KMS-11 (cell line): ENCODE measurements around the gene IL18BP.

ENCODE experiments used
- H2AFZ ChIP-seq: fragments of 200-600 bp; sonication (generic); 2 replicates; pipeline ENCODE4 v1.6.1; 2016; ENCODE audit warnings: antibody characterized with exemption, mixed run types, low read depth
- H3K27ac ChIP-seq: fragments of 200-600 bp; sonication (generic); 2 replicates; pipeline ENCODE4 v1.6.1; 2016; ENCODE audit warnings: mild to moderate bottlenecking, mixed run types
- H3K27me3 ChIP-seq: fragments of 200-600 bp; sonication (generic); 2 replicates; pipeline ENCODE4 v1.6.1; 2017; ENCODE audit warnings: mild to moderate bottlenecking, low read depth, mixed run types, moderate library complexity; ENCODE audit not compliant: insufficient read depth
- H3K36me3 ChIP-seq: fragments of 200-600 bp; sonication (generic); 2 replicates; pipeline ENCODE4 v1.6.1; 2017; ENCODE audit warnings: mild to moderate bottlenecking, mixed run types; ENCODE audit not compliant: insufficient read depth
- H3K4me1 ChIP-seq: fragments of 200-600 bp; sonication (generic); 2 replicates; pipeline ENCODE4 v1.6.1; 2016; ENCODE audit warnings: mild to moderate bottlenecking, low read depth, mixed run types; ENCODE audit not compliant: poor library complexity, severe bottlenecking
- H3K4me2 ChIP-seq: fragments of 200-600 bp; sonication (generic); 2 replicates; pipeline ENCODE4 v1.7.0; 2016; ENCODE audit warnings: mild to moderate bottlenecking, mixed run types
- H3K4me3 ChIP-seq: fragments of 200-600 bp; sonication (generic); IDR thresholded peaks from 2 replicates; pipeline ENCODE4 v1.6.1; 2017; ENCODE audit warnings: low read depth, low read length, mixed read lengths; ENCODE audit not compliant: insufficient read depth
- H3K79me2 ChIP-seq: fragments of 200-600 bp; sonication (generic); 2 replicates; pipeline ENCODE4 v1.6.1; 2016; ENCODE audit warnings: low read depth, mixed run types; ENCODE audit not compliant: insufficient read depth
- H3K9ac ChIP-seq: fragments of 200-600 bp; sonication (generic); 2 replicates; pipeline ENCODE4 v1.6.1; 2016; ENCODE audit warnings: mild to moderate bottlenecking, mixed run types
- H4K20me1 ChIP-seq: fragments of 200-600 bp; sonication (generic); 2 replicates; pipeline ENCODE4 v1.6.1; 2016; ENCODE audit warnings: mild to moderate bottlenecking, mixed run types; ENCODE audit not compliant: insufficient read depth
- CTCF ChIP-seq: fragments of 200-600 bp; sonication (generic); conservative IDR thresholded peaks from 2 replicates; pipeline ENCODE4 v1.6.1; 2017; ENCODE audit warnings: low read depth, mild to moderate bottlenecking, antibody characterized with exemption, low read length, moderate library complexity, mixed read lengths

IL18BP gene

DNA sequence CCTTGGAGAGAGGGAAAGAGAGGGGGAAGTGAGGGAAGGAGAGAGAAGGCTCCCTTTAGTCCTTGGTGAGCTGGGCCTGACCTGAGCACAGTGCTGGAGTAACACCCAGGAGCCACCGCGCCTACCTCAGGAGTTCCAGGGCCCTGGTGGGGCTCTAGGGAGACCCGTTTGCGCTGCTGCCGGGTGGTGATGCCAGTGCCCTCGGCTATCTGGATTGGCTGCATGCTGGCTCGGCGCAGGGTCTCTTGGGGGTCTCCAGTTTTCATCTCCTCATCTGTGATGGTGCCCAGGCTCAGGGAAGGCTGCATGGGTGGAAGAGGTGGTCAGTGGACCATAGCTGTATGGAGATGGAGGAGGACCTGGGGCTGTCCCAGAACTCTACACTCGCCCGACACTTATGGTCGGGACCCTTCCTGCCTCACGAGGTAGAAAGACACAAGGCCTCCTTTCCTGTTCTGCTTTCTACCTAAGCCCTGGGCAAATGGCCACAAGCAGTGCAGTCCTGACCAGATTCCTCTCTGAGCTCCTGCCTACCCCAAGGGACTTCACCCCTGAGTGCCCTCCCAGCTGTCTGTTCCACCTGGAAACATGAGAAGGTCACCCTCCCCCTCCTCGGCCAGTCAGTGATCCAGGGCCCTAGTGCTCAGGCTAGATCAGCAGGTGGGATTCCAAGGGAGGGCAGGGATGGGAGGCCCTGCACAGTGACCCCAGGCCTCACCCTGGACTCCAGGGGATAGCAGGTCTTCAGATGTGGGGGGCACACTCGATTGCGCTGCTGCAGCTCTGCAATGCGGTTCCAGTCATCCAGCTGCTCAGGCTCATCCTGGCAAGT is 6.0 kb downstream of the IL18BP start:
- Histone ChIP-seq H3K27ac (no peak overlapping the region), H4K20me1 (no peaks in the 10 kb centered on the region), H3K4me2 (no peak overlapping the region), H3K4me3 (no peak overlapping the region), H3K79me2 (no peaks in the 10 kb centered on the region), H3K27me3 (no peaks in the 10 kb centered on the region), H3K4me1 (no peaks in the 10 kb centered on the region), H3K36me3 (peaks cover 5% of the 10 kb centered on the region; the same call in 1 of the 2 replicates), H2AFZ (no peak overlapping the region), H3K9ac (no peak overlapping the region)
- TF ChIP-seq CTCF = no peak

DNA sequence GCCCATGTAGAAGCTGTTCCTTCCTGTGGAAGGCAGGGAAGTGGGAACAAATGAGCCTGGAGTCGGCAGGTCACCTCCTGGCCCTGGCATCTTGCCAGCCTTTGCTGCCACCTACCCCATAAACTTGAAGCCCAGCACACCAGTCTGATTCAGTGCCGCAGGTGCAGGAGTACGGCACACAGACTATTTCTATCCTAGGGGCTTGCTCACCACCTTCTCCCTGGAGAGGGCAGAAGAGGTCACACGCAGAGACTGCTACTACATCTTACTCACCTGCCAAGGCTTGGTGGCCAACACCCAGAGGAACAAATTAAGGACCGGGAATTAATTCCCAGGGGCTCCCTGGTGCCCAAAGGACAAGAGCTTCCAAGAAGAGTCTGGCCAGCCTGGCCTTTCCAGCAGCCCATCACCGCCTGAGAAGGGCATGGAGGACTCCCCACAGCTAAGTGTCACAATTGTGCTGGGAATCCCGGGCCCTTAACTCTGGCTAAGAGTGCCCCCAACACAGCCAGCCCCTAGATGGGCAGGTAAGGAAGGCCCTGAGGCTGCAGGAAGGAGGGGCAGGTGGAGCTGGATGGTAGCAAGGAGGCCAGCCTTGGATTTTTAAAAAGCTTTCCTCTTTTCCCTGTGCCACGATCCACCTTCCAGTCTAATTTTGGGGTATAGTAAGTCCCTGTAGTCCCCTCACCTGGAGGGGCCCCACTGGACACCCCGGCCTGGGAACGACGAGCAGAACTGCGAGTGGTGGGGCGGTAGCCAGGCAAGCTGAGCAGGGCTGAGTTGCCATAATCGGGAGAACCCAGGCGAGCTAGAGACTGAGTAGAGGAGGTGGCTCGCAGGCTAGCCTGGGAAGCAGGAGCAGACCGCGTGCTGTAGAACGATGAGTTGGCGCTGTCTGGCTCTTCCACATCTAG is 6.9 kb downstream of the IL18BP start:
- no peak overlapping the region for H3K9ac ChIP-seq
- no peaks in the 10 kb centered on the region for H3K79me2 ChIP-seq
- H2AFZ ChIP-seq = no peak overlapping the region
- H3K4me3 ChIP-seq = no peak overlapping the region
- peaks cover 5% of the 10 kb centered on the region; the same call in 1 of the 2 replicates for H3K36me3 ChIP-seq
- H4K20me1 ChIP-seq = no peaks in the 10 kb centered on the region
- no peak for TF ChIP-seq CTCF
- H3K4me2 ChIP-seq = no peak overlapping the region
- H3K27me3 ChIP-seq = no peaks in the 10 kb centered on the region
- H3K4me1 ChIP-seq = no peaks in the 10 kb centered on the region
- H3K27ac ChIP-seq = no peak overlapping the region

DNA sequence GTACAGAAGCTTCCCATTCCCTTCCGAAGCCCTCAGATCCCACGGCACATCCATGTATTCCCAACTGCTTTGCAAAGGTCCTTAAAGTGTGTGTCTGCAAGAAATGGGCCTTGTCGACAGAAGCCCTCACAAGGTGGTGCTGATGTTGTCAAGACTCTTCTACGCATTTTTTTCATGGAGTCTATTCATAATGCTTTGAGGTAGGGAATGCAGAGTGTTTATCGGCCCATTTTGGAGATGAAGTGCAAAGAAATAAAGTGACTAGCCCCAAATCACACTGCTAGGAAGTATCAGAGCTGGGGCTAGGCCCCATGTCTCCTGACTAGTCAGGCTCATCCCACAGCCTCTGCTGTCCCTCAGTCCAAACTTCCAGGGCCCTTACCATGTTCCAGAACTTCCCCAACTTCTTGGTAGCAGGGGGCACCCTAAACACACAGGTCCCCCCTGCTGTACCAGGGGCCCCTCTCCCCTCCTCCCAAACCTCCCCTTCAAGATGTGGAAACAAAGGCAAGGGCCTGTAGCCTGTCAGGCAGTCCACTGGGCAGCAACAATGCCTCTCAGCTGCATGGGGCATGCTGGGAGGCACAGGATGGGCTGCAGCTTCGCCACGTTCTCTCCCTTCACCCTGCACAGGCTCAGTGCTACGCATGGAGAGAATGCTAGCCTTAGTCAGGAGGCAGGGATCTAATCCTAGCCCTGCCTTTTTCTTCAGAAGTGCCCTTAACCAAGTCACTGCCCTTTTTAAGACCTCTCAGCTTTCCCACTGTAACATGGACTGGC is 7.8 kb downstream of the IL18BP start:
- Histone ChIP-seq H3K36me3 (peaks cover 5% of the 10 kb centered on the region; the same call in 1 of the 2 replicates), H3K4me2 (no peak overlapping the region), H4K20me1 (no peaks in the 10 kb centered on the region)

More for the DNA sequence above, 7.8 kb downstream of the IL18BP start:
- Histone ChIP-seq H3K4me3 (no peak overlapping the region), H3K27me3 (no peaks in the 10 kb centered on the region), H3K27ac (no peak overlapping the region), H3K79me2 (no peaks in the 10 kb centered on the region), H3K4me1 (no peaks in the 10 kb centered on the region), H2AFZ (no peak overlapping the region), H3K9ac (no peak overlapping the region)
- TF ChIP-seq CTCF = no peak
